Measurements from ENCODE around the gene TCF23.
"Not testable (repeated sequence)": the region's sequence is repeated elsewhere in the genome, so short reads cannot be mapped to it uniquely, and the experiment has no call there.

The TCF23 gene

DNA sequence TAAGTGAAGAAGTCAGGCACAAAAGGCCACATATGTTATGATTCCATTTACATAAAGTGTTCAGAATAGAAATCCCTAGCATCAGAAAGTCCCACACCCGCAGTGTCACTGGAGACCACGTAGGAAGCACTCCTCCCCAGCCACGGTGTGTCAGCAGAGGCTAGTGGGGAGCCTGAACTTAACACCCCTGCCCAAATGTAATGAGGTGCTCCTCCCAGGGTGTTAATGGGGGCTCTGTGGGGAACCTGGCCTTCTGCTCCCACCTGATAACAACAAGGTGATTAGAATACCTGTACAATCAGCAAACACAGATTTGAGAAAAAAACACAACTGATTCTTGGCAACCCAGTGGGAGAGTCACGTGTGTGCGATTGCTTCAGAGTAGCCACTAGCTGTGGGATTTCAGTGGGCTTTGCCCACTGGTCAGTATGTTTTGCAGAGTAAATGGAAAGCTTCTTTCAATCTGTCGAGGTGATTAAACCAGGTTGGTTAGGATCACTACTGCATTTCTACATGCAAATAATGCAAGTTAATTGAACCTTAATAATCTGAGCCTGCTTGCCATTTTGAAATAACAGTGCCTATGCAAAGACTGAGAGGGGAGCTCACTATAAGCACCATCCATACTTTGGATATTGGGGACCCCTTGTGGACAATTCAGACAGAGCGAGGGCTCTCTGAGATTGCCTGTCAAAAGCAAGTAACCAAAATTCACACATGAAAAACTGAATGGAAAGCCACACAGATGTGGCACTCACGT lies 42.4 kb downstream of the TCF23 start:
- DNase-seq (ENCODE audit: low read depth) = no peak

DNA sequence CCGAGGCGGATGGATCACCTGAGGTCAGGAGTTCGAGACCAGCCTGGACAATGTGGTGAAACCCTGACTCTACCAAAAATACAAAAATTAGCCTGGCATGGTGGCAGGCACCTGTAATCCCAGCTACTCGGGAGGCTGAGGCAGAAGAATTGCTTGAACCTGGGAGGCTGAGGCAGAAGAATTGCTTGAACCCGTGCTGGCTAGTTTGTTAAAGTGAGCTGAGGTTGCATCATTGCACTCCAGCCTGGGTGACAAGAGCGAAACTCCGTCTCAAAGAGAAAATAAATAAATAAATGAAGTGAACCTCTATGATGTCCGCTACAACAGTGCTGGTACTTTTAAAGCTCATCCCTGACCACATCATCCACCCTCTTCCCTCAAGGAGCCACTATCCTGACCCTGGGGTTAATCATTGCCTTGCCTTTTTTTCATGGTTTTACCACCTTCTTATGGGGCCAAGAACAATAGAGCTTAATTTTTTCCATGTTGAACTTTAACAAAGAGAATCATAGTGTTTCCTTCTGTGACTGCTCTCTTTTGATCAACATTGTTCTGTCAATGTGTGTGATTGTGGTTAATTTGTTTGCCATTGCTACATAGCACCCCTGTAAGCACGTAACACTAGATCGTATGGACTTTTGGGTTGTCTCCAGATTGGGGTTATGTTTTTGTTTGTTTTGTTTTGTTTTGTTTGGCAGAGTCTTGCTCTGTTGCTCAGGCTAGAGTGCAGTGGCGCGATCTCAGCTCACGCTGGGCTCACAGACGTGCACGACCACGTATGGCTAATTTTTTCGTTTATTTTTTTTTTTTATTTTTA lies 45.9 kb downstream of the TCF23 start:
- no peak for DNase-seq (ENCODE audit: low read depth)

DNA sequence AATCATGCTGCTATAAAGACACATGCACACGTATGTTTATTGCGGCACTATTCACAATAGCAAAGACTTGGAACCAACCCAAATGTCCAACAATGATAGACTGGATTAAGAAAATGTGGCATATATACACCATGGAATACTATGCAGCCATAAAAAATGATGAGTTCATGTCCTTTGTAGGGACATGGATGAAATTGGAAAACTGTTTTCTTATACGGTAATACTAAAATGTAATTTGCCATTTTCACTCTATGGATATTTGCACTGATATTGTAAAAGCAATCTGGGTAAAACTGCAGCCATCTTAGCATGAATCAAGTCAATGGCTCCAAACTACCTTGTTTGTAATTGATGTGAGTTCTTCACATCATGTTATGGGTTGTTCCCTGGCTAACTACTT lies 47.0 kb downstream of the TCF23 start:
- not testable (repeated sequence) for DNase-seq (ENCODE audit: low read depth)

DNA sequence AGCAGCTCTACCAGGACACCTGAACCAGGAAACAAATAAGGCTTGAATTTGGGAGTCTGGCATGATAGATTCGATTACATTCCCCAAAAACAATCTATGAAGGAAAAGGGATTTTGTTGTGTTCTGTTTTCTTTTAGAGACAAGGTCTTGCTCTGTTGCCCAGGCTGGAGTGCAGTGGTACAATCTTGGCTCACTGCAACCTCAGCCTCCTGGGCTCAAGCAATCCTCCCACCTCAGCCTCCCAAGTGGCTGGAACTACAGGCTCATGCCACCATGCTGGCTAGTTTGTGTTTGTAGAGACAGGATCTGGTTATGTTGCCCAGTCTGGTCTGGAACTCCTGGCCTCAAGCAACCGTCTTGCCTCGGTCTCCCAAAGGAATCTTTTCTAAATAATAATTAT lies 49.3 kb downstream of the TCF23 start:
- DNase-seq (ENCODE audit: low read depth) = not testable (repeated sequence)

DNA sequence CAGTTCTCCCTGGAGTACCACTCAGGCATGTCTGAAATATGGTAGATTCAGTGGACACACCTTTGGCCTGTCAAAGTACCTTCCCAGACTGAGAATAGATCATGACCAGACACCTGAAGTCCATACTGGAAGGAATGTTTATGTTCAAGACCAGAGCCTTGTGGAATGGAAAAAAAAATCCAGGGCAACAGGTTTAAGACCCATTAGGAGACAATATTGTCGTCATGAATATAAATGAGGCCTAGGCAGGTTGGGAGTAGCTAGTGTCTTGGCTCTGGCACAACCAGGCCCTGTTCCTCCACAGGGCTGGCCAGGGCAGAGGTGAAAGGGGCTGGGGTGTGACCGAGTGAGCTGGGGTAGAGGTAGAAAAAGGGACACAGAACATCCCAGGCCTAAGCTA lies 49.8 kb downstream of the TCF23 start:
- DNase-seq (ENCODE audit: low read depth) = no peak

DNA sequence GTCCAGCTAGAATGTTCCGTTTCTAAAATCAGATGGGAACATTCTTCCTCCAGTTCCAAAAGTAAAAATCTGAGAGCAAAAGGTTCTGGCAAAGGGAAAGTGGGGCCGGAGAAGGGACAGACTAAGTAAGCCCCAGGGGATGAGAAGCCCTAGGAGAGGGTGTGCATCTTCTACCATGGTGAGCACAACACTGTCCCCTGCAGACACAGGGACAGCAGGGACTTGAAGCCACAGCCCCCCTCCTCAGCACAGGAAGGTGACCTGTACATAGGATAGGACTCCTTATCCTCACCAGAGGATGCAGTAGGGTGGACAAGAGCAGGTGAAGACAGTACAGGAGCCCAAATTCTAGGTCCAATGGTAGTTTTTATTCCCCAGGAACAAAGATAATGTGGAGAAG lies 50.4 kb downstream of the TCF23 start:
- DNase-seq (ENCODE audit: low read depth) = no peak

DNA sequence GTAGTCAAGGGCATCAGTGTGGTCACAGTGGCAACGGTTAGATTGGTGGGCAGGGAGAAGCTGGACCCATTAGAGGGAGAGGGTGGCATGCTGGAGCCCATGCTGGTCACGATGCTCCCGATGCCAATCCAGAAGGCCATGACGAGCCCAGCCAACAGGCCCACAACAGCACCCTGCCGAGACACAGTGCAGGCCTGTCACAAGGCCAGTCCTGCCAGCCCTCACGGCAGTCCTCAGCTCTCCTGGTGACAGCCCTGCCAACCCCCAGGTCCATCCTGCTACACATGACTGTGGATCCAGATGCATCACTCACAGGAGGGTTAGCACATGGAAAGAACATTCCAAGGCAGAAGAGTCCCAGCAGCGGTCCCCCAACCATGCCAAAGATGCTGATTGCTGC lies 52.9 kb downstream of the TCF23 start:
- DNase-seq (ENCODE audit: low read depth) = no peak

DNA sequence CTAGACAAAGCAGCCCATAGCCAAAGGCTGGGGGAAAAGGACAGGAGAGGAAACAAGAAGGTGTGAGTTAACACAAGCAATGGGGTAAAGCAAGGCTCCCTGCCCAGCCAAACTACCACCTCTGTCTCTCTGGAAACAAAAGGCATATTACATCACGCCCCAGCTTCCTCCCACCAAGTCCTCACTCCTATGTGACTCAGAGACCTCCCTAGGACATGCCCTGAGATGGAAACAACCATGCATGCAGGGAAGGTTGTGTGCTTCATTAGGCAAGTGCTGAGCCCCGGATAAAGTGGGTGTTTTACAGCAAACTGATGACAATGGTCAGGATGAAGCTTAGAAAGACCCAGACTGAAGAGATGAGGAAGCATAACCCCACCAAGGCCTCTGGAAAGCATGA lies 54.0 kb downstream of the TCF23 start:
- DNase-seq (ENCODE audit: low read depth) = no peak

DNA sequence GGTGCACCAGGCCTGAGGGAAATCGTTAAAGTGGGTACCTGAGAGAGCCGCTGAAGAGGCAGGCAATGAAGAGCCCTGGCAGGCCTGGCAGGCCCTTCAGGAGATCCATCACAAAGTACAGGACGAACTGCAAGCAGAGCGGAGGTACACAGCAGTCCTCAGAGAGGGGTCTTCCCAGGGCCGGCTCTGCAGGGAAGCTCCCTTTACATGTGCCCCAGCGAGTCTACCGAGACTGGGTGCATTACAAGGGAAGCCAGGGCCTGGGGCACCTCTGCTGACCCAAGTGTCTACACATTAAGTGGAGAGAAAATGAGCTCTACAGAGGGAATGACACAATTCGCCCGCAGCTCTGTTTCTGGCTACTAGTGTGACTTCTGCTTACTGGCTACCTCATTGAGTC lies 54.9 kb downstream of the TCF23 start:
- no peak for DNase-seq (ENCODE audit: low read depth)

DNA sequence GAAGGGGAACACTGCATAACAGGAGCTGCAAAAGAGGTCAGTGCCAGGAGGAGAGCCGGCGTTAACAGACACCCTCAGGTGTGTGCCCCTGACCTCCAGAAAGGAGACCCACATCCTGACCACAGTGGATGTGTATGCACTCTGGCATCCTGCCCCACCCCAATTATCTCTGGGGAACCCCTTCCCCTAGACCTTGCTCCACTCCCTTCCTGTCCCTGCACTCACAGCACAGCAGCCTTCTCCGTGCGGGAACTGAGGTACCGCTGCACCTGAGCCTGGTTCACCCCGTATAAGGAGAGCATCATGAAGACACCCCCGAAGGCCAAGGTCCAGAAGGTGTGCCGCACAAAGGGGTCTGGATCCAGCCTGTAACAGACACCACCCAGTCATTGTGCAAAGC lies 55.8 kb downstream of the TCF23 start:
- no peak for DNase-seq (ENCODE audit: low read depth)

DNA sequence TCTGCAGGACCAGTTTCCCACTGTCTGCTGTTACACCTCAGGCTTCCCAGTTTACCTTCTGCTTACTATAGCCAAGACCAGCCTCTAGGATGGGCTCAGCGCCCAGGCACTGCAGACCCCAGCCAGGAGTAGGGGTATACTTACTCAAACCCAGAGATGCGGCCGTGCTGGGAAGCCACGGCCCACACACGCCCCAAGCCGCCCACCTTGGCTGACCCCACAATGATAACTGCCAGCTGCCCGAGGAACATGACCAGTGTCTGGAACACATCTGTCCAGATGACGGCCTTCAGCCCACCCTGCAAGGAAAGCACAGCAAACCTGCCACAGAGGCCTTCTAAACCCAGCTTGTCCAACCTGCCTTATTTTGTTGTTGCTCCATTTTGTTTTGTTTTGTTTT lies 56.4 kb downstream of the TCF23 start:
- no peak for DNase-seq (ENCODE audit: low read depth)

DNA sequence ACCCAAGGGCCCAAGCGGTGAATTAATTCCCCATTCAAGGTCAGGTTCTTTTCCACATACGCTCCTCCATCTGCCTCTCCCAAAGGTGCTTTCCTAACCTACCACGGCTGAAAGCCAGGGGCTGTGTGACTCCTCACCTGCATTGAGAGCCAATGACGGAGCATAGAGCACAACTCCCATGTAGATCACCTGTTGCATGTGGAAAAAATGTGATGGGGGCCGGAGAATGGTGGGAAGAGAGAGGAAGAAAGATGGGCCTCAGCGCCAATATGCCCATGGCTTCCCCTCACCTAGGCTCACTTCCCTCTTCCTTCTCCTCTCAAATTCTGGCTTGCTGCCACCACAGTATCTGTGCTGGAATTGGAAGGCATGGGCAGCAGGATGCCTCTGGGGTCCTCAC lies 57.5 kb downstream of the TCF23 start:
- no peak for DNase-seq (ENCODE audit: low read depth)

Measured in non-pigmented ciliary epithelial cell (primary cell).